Stimulated activated CD4-positive, alpha-beta T cell treated with anti-CD3 and anti-CD28 coated beads, Interleukin-1b, Interleukin-23, amount 100 ng/mL, for 24 hours (primary cell): ENCODE data around the gene ROBO1.

ENCODE experiments used
- DNase-seq, 4 experiments: peaks; one replicate each; pipeline ENCODE4 v3.0.0-alpha.2; 2020; ENCODE audit warnings: low read depth in 4 of 4, low spot score in 1 of 4

The ROBO1 gene

DNA sequence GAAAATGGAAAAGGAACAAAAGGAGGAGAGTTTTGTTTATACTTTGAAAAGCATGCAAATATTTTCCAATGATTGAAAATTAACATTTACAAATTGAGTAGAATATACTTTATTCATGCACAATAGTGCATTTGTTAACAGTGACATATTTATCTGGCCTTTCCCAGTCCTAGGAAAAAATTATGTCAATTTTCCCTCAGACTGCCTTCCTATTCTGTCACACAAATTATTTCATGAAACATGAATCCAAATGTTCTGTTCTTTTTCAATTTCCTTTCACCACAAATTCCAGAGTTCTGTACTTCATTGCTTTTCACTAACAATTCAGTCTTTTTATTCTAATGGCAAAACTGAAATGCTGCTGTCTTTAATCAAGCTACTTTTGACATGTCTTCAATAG, 945.1 kb downstream of the ROBO1 start:
- DNase-seq, result no peak

DNA sequence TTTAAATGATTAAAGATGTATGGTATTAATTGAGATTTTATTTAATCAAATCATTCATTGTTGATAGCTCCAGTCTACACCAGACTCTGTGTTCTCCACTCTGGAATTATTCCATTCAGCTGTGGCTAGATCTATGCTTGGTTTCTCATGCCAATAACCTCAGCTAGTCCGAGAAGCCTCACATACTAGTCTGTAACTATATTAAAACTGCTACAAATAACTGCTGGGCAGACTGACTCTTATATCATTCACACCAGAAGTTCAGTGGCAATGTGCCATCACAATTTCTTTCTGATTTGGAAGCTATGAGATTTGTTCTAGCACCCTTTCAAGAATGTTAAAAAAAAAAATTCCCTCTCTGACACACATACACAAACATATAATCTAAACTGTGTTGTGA, 947.3 kb downstream of the ROBO1 start:
- DNase-seq, result no peak

DNA sequence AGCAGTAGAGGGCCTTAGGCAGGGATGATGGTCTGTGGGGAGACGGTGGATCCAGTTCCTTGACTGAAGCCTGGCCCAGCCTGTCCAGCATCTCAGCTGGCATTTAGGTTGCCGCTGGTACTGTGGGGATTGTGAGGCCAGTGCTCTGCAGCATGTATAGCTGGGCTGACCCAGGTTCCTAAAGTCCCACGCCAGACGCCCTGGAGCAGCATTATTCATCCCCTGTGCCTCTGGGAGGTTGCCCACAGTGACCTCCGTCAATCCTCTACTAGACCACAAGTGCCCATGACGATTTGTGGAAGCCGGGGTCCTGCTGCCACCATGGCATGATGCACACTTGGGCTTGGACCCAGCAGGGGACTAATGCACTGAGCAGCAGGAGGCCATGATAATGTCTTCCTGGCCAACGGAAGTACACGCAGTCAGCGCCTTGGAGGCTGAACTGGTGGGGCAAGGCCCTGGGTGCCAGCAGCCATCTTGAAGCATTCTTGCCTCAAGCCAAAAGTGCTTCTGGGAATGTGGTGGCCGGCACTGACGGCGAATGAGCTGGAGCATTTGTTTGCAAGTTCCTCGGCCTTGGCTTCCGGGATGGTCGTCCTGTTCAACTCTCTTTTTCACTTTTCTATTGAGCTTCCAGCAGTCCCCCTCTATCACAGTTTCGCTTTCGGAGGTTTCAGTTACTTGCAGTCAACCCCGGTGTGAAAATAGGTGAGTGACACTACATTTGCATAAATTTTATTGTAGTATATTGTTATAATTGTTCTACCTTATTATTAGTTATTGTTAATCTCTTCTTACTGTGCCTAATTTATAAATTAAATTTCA, 949.4 kb downstream of the ROBO1 start:
- no peak for DNase-seq

DNA sequence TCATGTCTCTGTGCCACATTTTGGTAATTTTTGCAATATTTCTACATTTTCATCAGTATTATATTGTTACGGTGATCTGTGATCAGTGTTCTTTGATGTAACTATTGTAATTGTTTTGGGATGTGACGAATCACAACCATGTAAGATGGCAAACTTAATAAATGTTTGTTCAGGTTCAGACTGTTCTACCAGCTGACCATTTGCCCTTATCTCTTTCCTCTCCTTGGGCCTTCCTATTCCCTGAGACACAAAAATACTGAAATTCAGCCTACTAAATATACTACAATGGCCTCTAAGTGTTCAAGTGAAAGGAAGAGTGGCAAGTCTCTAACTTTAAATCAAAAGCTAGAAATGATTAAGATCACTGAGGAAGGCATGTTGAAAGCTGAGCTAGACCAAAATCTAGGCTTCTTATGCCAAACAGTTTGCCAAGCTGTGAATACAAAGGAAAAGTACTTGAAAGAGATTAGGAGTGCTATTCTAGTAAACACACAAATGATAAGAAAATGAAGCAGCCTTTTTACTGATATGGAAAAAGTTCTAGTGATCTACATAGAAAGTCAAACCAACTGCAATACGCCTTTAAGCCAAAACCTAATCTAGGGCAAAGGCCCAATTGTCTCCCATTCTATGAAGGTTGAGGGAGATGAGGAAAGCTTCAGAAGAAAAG, 952.8 kb downstream of the ROBO1 start:
- no peak for DNase-seq

DNA sequence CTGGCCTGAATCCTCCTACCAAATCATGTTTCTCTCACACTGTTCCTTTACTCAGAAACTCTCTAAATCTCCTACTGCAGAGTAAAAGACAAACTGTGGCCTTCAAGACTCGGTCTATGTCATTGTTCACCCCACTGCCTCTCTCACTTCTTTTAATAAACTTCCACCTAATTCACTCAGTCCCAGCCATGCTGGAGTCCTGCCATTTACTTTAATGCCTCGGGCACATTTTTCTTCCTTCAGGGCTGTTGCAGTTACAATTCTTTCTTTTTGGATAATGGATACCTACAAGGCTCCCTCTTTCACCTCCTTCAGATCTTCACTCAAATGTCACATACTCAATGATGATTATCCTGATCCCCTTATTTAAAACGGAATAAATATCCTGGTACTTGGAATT, 955.6 kb downstream of the ROBO1 start:
- no peak for DNase-seq

DNA sequence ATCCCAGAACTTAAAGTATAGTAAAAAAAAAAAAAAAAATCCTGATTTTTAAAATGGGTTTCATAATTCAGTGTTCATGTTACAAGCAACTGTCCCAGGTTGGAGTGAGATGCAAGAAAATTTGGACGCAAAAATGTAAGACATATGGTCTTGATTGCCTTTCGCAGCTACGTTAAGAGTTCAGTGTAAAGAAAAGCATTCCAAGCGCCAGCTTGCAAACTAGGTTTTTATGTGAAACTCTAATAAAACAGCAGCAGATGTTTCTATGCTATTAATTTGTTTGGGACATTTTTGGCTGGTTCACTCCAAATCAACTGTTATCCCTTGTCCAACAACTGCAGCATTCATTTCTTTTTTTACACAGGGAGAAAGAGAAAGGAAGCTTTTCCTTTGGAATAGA, 957.8 kb downstream of the ROBO1 start:
- DNase-seq, result no peak

DNA sequence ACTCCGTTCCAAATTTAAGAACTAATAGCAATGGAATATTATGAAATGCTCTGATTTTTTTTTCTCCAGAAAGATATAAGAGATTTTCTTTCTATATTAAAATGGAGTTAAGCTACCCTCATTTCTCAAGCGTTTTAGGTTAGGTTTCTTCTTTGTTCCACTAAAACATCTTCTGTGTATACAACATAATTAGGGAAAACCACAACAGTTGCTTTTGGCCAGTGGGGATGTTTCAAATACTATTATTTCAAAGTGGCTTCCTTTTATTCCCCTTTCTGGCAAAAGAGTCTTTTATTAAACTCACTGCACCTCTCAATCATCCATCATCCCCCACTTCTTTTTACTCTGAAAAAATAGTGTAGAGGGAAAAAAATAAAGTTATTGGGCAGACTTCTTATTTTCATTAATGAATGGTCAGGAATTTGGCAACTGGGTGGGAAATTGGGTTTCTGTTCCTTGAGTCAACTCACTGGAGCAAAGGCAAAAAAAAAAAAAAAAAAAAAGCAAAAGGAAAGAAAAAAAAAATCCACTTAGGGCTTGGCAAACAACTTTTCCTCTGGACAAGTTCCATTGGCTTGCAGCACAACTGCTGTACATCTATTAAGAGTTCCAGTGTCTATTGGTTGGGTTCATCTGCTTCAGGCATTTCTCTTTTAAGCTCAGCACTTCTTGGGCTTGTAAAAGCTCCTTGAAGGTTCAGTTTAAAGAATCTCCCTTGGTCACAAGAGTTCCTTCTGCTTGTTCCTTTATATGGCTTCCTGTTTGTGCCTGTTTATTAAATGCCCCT, 963.4 kb downstream of the ROBO1 start:
- DNase-seq, result no peak

DNA sequence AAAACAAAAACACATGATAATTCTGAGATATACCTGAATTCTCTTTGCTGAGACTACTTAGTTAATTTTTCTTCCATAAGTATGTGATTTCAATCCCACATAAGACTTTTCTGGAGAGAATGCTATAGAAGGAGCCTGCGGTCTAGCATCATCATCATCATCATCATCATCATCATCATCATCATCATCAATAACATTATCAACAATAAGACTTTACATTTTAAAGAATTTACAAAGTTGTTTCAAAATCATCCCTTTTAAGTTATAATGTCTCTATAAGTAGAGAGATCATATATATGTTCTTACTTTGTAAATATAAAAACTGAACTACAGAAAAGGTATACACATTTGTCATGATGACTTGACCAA, 965.3 kb downstream of the ROBO1 start:
- DNase-seq, result no peak

DNA sequence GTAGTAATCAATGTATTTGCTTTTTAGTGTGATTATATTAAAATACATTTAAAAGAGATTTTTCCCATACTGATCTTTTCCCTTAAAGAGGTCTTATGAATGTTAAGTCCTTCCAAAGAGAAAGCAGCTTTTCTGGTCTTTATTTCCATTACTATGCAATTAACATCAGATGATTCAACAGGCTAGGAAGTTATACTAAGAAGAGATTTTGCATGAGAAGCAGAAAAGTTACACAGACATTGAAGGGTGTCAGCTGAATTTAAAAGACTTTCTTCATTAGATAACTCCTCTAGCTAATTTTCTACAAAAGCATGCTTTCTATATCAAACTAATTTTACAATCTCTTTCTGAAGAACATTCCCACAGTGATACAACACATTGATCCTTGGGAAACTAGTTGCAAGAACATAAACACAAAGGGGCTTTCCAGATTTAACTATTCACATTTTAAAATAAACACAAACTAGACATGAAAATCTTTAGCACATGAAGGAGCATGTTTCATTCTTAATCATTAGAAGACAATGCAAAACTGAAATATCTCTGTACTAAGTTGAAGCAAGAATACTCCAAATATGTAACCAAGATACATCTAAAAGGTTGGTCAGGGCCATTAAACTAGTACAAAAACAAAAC, 965.8 kb downstream of the ROBO1 start:
- no peak for DNase-seq

DNA sequence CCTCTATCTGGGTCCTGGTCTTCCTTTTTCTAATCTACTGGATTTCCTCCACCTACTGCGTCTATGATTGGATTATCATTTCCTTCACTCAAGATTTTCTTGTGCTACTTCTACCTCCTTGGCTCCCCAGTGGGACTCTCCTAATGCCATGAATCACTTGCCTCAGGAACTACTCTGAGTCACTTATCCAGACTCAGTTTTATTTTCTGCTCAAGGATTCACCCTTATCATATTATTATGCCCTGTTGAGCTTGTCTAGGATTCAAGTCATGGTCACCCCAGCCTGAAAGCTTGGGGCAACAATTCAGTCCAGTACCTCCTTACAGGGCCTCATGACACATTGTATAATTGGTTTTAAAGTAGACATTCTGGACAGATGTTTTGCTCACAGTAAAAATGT, 968.1 kb downstream of the ROBO1 start:
- no peak for DNase-seq

DNA sequence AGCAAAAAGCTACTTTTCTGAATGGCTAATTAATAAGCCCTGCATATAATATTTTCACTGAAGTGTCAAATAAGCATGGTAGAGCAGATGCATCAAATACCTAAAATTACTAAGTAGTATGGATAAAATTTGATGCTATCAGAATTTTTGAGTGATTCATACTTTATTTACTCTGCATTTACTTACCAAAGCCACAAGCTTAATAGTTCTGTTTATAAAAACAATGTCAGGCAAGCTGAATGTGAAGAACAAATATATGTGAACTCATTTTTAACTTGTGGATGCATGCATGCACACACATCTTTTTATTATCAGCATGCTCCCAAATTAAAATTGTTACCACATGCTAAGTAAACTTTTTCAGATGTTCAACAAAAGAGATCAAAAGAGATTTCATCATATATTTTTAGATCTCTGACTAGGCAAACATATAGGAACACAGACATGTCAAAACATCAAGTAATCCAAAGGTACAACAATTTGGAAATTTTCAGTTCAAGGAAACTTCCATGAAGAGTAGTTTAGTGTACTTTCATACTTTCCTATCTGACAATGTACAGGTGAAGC, 969.4 kb downstream of the ROBO1 start:
- DNase-seq, result no peak

DNA sequence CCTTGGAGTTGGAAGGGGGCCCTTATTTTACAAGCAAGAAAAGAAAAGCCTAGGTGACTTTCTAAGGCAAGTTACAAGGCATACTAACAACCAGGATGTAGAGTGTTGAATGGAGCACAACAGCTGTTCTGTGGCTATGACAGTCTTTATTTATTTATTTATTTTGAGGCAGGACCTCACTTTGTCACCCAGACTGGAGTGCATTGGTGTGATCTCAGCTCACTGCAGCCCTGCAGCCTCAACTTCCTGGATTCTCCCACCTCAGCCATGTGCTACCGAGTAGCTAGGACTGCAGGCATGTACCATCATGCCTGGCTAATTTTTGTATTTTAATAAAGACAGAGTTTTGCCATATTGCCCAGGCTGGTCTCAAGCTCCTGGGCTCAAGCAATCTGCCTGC, 973.4 kb downstream of the ROBO1 start:
- DNase-seq, result no peak

DNA sequence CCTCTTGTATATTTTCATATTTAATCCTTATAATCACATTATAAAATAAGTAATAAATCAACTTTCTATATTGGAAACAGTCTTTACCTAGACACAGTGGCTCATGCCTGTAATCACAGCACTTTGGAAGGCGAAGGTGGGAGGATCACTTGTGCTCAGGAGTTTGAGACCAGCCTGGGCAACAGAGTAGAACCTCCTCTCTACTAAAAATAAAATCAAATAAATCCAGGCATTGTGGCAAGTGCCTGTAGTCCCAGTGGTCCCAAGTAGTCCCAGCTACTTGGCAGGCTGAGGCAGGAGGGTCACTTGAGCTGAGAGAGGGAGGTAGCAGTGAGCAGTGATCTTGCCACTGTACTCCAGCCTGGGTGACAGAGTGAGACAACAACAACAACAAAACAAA, 975.1 kb downstream of the ROBO1 start:
- no peak for DNase-seq

DNA sequence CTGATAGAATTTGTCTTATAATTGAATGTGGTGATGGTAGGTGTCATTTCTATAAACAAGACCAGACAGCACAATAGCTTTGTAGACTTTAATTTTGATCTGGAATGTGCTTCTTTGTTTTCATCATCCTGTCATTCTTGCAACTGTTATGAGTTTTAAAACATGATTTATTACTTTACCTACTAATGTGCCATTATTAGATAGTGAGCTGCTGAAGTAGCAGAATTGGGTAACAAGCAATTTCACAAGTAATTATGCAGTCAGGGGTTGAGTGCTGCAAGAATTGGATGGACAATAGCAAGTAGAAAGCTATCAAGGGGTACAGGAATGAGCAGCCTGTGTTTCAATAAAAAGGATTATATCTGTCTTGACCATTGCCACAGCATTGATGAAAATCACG, 975.6 kb downstream of the ROBO1 start:
- DNase-seq, result no peak

DNA sequence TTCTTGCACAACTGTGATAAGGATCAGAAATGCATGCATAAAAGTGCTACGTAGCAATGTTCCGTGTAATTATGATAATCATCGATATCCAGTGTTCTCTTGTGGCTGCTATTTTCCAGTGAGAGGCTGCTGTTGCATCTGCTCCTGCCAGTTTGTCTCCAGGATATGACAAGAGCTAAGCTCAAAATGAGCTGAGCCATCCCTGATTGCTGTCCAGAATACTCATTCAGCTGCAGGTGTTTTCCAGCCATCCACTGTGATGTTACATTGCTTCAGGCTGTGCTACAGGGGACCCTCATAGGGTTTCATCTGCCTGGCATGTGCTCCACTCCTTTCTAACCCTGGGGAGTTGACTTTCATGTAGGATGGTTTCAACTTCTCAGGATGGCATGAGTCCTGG, 976.0 kb downstream of the ROBO1 start:
- no peak for DNase-seq

DNA sequence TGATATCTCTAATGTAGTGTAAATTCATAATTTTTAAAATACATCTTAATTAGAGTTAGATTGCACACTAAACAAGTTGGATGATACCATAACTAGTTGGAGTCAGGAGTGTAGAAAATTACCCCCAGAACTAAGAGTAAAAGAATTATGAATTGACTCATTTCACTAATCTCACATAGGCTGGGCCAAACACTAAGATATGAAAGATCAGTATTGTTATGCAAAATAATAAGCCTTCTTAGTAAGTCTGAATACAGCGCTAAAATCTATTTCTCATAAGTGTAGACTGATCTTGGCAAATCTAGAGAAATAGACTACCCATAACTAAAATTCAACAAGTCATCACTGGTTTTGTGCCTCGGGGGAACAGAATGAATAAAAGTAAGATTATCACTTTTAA, 979.0 kb downstream of the ROBO1 start:
- DNase-seq, result no peak

DNA sequence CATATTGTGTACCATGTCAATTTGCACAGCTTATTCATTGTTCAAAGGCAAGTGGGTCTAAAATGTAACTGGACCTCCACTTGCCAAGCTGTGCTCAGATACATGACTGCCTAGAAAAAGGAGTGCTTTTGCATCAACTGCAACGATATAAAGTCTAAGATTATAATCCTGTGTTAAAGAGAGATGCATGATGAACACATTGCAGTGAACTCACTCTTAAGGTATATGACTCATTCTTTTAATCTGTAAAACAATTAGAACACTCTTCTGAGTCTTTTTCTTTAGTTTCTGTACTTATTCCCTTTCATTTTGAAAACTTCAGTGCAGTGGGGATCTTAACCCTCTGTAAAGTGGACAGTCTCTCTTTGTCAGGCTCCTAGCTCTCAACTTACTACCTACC, 982.8 kb downstream of the ROBO1 start:
- no peak for DNase-seq

DNA sequence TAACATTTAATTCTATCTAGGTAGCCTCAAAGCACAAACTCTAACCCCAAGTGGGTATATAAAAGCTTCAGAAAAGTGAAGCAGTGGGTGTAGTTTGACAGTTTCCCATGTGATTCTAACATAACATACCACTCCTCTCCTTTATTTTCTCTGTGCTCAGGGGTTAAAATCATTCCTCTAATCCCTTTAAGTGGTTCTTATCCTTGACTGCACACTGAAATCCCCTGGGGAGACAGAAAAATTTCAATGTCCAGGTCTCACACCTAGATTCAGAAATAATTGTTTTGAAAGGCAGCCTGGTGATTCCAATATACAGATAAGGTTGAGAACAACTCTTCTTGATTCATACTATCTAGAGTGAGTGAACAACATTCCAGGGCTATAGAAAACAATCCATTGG, 986.4 kb downstream of the ROBO1 start:
- DNase-seq, result no peak

DNA sequence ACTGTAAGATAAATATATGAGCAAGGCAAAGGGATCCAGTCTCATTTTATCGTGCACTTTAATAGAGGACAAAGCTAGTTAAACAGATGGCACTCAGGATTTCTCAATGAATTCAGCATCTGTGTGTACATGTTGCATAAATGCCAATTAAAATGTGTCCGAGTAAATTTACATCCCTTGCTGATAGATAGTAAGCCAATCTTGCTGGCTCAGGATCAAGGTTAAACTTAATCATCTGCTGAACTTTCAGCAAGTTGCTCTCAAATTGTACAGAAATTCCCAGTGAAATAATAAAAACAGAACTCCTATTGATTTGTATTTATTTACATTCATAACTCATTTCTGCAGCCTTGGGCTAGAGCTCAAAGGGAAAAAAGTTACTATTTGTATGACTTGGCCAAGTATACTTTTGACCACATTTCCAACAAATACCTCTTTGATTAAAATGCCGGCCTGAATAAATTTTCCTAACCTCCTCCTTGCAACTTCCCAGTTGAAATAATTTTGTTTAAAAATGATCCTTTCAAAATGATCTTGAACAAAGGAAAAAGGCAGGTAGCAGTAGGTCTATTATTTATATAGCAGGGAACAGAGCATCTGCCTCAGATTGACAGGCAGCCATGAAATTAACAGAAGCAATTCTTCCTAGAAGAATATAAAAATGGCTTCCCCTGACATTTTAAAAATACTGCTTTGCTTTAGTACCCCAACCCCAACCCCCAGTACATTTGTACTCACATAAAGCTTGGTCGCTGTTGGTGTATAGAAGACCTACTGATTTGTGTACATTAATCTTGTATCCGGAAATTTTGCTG, 1001.9 kb downstream of the ROBO1 start:
- DNase-seq, result no peak

DNA sequence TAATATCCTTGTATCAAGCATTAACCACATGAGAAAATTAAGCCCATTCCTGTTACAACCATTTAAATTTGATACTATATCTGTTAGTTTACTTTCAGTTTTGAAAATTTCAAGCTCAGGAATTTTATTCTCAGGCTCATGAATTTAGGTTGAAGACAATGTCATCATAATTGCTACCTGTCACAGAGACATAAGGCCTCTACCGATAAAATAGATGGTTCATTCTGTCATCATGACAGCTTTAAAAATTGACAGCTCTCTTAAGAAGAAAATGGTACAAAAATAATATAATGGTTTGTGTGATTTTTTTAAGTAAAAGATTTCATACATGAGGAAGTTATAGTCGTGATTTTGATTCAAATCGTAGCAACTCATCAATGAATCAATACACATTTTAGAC, 1003.2 kb downstream of the ROBO1 start:
- DNase-seq, result no peak

DNA sequence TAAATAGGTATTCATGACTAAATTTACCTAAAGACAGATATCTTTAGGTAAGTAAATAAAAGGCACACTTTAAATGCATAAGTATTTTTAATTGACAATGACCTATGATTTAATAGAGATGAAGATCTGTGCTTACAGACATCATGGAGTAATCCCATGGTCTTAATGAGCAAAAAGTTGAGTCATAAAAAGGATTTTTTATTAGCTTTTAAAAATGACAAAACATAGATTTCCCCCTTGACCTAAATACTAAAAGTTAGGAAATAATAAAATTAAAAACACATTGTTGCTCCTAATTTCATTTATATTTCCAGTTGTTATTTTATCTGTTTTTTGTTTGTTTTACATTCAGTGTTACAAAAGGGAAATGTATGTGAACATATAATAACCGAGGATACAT, 1005.7 kb downstream of the ROBO1 start:
- DNase-seq, result no peak
